ENCODE measurements around the gene MED26. TPM values are rescaled to one million over a fixed set of nuclear protein-coding genes. Genes with fewer than 3 reads are reported as not detected.

Gene MED26
- total RNA-seq, 1 experiment from 2014 or later: 11.4 TPM

DNA sequence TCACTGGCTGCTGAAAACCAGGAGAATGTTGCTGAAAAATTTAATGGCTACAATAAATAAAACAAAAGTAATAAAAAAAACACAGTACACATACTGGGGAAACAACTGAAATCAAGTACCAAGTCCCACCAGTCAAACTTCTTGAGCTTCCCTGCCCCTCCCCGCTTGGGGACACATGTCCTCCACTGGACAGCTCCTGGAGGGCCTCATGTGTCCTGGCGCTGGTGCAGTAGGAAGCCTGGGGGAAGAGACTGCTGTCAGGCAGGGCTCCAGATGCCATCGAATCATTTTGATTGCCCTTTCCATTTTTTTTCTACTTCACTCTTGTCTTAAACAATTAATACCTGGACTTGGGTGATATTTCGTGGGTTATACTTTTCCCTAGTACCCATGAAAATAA is 29.2 kb downstream of the MED26 start:
- H3K14ac ChIP-seq (ENCODE audit: insufficient read depth, low read length): no peak overlapping the region
- H2BK12ac ChIP-seq (ENCODE audit: insufficient read length, low read depth, low read length): no peak overlapping the region
- H3K9me3 Mint-ChIP-seq: no peaks in the 10 kb centered on the region
- no peak overlapping the region for H3K27ac ChIP-seq (ENCODE audit: insufficient read length, low read depth, low read length)
- no peaks in the 10 kb centered on the region for H3K27me3 Mint-ChIP-seq (ENCODE audit: low read depth)
- H3K18ac ChIP-seq (ENCODE audit: insufficient read length, low read depth, low read length): no peak overlapping the region
- no peak overlapping the region for H4K8ac ChIP-seq (replicated peaks; ENCODE audit: insufficient read length, low read depth, low read length)
- H3T11ph ChIP-seq (ENCODE audit: low read length): no peak overlapping the region
- no peak overlapping the region for H3K4me3 Mint-ChIP-seq
- no peaks in the 10 kb centered on the region for H3K23me2 ChIP-seq (ENCODE audit: insufficient read length, low read depth, low read length, poor library complexity, severe bottlenecking)
- no peak overlapping the region for H3K56ac ChIP-seq (ENCODE audit: insufficient read length, low read depth, low read length)
- no peak overlapping the region for H2BK15ac ChIP-seq (ENCODE audit: low read depth, low read length)
- TF ChIP-seq, protein P1, sequence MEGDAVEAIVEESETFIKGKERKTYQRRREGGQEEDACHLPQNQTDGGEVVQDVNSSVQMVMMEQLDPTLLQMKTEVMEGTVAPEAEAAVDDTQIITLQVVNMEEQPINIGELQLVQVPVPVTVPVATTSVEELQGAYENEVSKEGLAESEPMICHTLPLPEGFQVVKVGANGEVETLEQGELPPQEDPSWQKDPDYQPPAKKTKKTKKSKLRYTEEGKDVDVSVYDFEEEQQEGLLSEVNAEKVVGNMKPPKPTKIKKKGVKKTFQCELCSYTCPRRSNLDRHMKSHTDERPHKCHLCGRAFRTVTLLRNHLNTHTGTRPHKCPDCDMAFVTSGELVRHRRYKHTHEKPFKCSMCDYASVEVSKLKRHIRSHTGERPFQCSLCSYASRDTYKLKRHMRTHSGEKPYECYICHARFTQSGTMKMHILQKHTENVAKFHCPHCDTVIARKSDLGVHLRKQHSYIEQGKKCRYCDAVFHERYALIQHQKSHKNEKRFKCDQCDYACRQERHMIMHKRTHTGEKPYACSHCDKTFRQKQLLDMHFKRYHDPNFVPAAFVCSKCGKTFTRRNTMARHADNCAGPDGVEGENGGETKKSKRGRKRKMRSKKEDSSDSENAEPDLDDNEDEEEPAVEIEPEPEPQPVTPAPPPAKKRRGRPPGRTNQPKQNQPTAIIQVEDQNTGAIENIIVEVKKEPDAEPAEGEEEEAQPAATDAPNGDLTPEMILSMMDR (conservative IDR thresholded peaks at IDR 0.05): no peak
- no peak overlapping the region; a peak in 1 of 7 replicates for H3K27ac Mint-ChIP-seq
- no peak overlapping the region for H3K4me2 ChIP-seq (ENCODE audit: insufficient read depth, insufficient read length, low read length)
- no peak overlapping the region for H2BK5ac ChIP-seq (ENCODE audit: insufficient read length, low read length)
- no CpG with 5 or more reads among the region's 4 CpGs for WGBS (ENCODE audit: extremely low coverage, insufficient read length, low lambda C conversion rate)
- no peaks in the 10 kb centered on the region for H3K36me3 Mint-ChIP-seq (ENCODE audit: insufficient read depth in 1 of 3, low read depth in 3 of 3)
- H2BK120ac ChIP-seq (ENCODE audit: low read depth, low read length, poor library complexity, severe bottlenecking): no peak overlapping the region
- no peak overlapping the region for H4K5ac ChIP-seq (ENCODE audit: insufficient read length, low read depth, low read length)
- H3K4me1 Mint-ChIP-seq: no peaks in the 10 kb centered on the region; a peak in 1 of 4 replicates
- H3K27me3 ChIP-seq (ENCODE audit: insufficient read depth, low read length): no peaks in the 10 kb centered on the region
- H3K79me1 ChIP-seq (ENCODE audit: insufficient read depth, low read depth, low read length, poor library complexity, severe bottlenecking): peaks cover 10% of the 10 kb centered on the region
- no peak for DNase-seq
- peaks cover 4% of the 10 kb centered on the region for H4K20me1 ChIP-seq (ENCODE audit: control insufficient read depth, insufficient read depth, insufficient read length)
- H2AFZ ChIP-seq (ENCODE audit: low read length): no peak overlapping the region
- no peaks in the 10 kb centered on the region for H3K4me1 ChIP-seq (ENCODE audit: insufficient read depth, low read length)
- H2AK5ac ChIP-seq (ENCODE audit: insufficient read length, low read length): no peak overlapping the region
- no peak overlapping the region for H4K91ac ChIP-seq (ENCODE audit: insufficient read length, low read depth, low read length)
- peaks cover 21% of the 10 kb centered on the region; the same call in 1 of the 2 replicates for H3K79me2 ChIP-seq (ENCODE audit: insufficient read depth, low read length)
- H3K9ac ChIP-seq (ENCODE audit: extremely low read depth, insufficient read length, low read length): no peak overlapping the region
- no peak overlapping the region for H3K23ac ChIP-seq (ENCODE audit: insufficient read length, low read depth, low read length)
- no peak overlapping the region for H2BK20ac ChIP-seq (ENCODE audit: low read depth, low read length, poor library complexity, severe bottlenecking)
- no peaks in the 10 kb centered on the region for H3K9me3 ChIP-seq (ENCODE audit: control insufficient read depth, low read depth, low read length)
- no peak overlapping the region for H3K4ac ChIP-seq (ENCODE audit: low read depth, low read length)
